Eye (tissue), 1 donor: ENCODE data around the gene CNDP2.

ENCODE experiments used
- DNase-seq: peaks from one replicate; pipeline ENCODE4 v3.0.0-alpha.2; 2015

The CNDP2 gene

GRCh38 chr18:74573053-74573452 is 76.9 kb downstream of the CNDP2 start:
- no peak for DNase-seq
